ENCODE measurements around the gene LRP1B. TPM values are rescaled to one million over a fixed set of nuclear protein-coding genes. Genes with fewer than 3 reads are reported as not detected.
"Not testable (repeated sequence)": the region's sequence is repeated elsewhere in the genome, so short reads cannot be mapped to it uniquely, and the experiment has no call there.

The LRP1B gene
- total RNA-seq, 1 donor from 2014 or later, result 1.7 TPM

GRCh38 chr2:140295767-140296166, 1835.0 kb downstream of the LRP1B start:
- no peaks in the 10 kb centered on the region for H3K4me1 Mint-ChIP-seq
- no peaks in the 10 kb centered on the region for H3K27me3 Mint-ChIP-seq (ENCODE audit: low read depth)
- TF ChIP-seq CTCF (IDR thresholded peaks at IDR 0.05; ENCODE audit: unreplicated experiment), result no peak
- H3K27ac Mint-ChIP-seq, result no peak overlapping the region
- no peak overlapping the region for H3K4me3 Mint-ChIP-seq
- H3K9me3 Mint-ChIP-seq, result peaks cover 5% of the 10 kb centered on the region
- no peaks in the 10 kb centered on the region for H3K36me3 Mint-ChIP-seq
- DNase-seq (ENCODE audit: low spot score in 2 of 2, unreplicated experiment in 2 of 2), result no peak

DNA sequence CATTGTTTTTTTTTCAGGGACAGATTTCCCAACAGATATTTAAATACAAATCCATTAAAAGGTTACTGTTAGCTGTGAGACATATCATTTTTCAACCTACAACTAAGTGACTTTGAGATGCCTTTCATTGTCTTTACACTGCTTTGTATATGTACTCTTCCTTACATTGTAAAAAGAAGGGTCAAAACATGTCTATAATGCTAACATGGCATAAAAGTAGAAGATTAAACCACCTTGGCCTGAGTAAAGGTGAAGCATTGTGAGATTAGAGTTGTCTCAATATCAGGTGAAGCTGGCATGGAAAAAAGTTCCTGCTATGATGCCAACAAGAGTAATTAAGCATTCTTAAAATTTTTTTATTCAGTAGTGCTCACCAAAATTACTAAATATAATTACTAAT, 1842.1 kb downstream of the LRP1B start:
- Mint-ChIP-seq H3K27me3 (ENCODE audit: low read depth) (no peaks in the 10 kb centered on the region), H3K36me3 (no peaks in the 10 kb centered on the region), H3K4me1 (peaks cover 3% of the 10 kb centered on the region), H3K9me3 (peaks cover 5% of the 10 kb centered on the region), H3K4me3 (no peak overlapping the region), H3K27ac (no peak overlapping the region)
- no peak for TF ChIP-seq CTCF (IDR thresholded peaks at IDR 0.05; ENCODE audit: unreplicated experiment)
- DNase-seq (ENCODE audit: low spot score in 2 of 2, unreplicated experiment in 2 of 2), result no peak

- no peak overlapping the region for H3K4me3 Mint-ChIP-seq
- H3K27me3 Mint-ChIP-seq (ENCODE audit: low read depth), result no peaks in the 10 kb centered on the region
- H3K36me3 Mint-ChIP-seq, result no peaks in the 10 kb centered on the region
- no peak for DNase-seq (ENCODE audit: low spot score in 2 of 2, unreplicated experiment in 2 of 2)
- peaks cover 5% of the 10 kb centered on the region for H3K9me3 Mint-ChIP-seq
- no peak for TF ChIP-seq CTCF (IDR thresholded peaks at IDR 0.05; ENCODE audit: unreplicated experiment)
- H3K4me1 Mint-ChIP-seq, result peaks cover 3% of the 10 kb centered on the region
- H3K27ac Mint-ChIP-seq, result no peak overlapping the region
These were observed 1842.6 kb downstream of the LRP1B start for GRCh38 chr2:140288213-140288612.

DNA sequence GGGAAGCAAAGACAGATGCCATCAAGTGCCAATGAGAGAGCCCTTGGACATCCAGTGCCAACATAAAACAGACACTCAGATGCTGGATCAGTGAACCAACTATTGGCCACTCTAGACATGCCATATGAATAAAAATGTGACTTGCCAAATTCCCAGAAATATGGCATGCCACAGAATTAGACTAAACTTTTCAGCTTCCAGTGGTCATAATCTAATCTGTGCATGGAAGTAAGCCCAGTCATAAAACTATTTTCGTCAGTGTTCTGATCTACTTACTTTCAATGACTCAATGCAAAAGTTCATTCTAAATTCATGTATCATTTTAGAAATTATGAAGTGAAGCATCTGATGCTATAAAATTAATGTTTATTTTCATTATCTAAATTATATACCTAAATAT, 1844.4 kb downstream of the LRP1B start:
- DNase-seq (ENCODE audit: low spot score in 2 of 2, unreplicated experiment in 2 of 2), result no peak
- TF ChIP-seq CTCF (IDR thresholded peaks at IDR 0.05; ENCODE audit: unreplicated experiment), result no peak
- Mint-ChIP-seq H3K4me3 (no peak overlapping the region), H3K27ac (no peak overlapping the region), H3K9me3 (no peaks in the 10 kb centered on the region), H3K4me1 (peaks cover 3% of the 10 kb centered on the region), H3K27me3 (ENCODE audit: low read depth) (no peaks in the 10 kb centered on the region), H3K36me3 (no peaks in the 10 kb centered on the region)

GRCh38 chr2:140277344-140277743, 1853.5 kb downstream of the LRP1B start:
- DNase-seq (ENCODE audit: low spot score in 2 of 2, unreplicated experiment in 2 of 2); H3K4me3 Mint-ChIP-seq; H3K9me3 Mint-ChIP-seq; H3K27ac Mint-ChIP-seq; H3K4me1 Mint-ChIP-seq; H3K36me3 Mint-ChIP-seq; H3K27me3 Mint-ChIP-seq (ENCODE audit: low read depth): not testable (repeated sequence)

DNA sequence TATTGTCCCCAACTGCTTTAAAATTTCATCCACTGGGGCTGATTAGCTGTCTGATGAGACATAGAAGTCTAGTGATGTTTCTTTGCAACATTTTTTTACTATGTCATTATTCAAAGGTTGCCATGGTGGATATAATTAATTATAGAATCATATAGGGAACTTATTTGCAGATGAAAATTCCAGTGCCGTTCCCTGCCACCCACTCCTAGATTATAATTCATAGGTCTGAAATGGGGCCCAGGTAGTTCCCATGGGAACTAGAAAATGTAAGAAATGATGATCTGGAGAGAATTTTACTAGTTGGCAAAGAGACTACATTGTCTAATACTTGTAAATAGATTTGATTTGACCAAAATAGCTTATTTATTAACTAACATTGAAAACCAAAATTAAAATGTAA, 1854.2 kb downstream of the LRP1B start:
- DNase-seq (ENCODE audit: low spot score in 2 of 2, unreplicated experiment in 2 of 2), result no peak
- Mint-ChIP-seq H3K27me3 (ENCODE audit: low read depth) (no peaks in the 10 kb centered on the region), H3K9me3 (peaks cover 8% of the 10 kb centered on the region), H3K4me1 (peaks cover 2% of the 10 kb centered on the region), H3K27ac (no peak overlapping the region), H3K4me3 (no peak overlapping the region), H3K36me3 (no peaks in the 10 kb centered on the region)
- TF ChIP-seq CTCF (IDR thresholded peaks at IDR 0.05; ENCODE audit: unreplicated experiment), result no peak
